GM12874 (cell line): ENCODE results near the gene KRTAP10-4.
"Not testable (repeated sequence)": the region's sequence is repeated elsewhere in the genome, so short reads cannot be mapped to it uniquely, and the experiment has no call there.

Source experiments
- TF ChIP-seq, protein P1 (sequence below): IDR thresholded peaks from 2 replicates; pipeline ENCODE4 v1.5.1; 2011; ENCODE audit warnings: low read depth, mild to moderate bottlenecking, control low read depth, low read length, moderate library complexity; ENCODE audit not compliant: insufficient read depth

The KRTAP10-4 gene

DNA sequence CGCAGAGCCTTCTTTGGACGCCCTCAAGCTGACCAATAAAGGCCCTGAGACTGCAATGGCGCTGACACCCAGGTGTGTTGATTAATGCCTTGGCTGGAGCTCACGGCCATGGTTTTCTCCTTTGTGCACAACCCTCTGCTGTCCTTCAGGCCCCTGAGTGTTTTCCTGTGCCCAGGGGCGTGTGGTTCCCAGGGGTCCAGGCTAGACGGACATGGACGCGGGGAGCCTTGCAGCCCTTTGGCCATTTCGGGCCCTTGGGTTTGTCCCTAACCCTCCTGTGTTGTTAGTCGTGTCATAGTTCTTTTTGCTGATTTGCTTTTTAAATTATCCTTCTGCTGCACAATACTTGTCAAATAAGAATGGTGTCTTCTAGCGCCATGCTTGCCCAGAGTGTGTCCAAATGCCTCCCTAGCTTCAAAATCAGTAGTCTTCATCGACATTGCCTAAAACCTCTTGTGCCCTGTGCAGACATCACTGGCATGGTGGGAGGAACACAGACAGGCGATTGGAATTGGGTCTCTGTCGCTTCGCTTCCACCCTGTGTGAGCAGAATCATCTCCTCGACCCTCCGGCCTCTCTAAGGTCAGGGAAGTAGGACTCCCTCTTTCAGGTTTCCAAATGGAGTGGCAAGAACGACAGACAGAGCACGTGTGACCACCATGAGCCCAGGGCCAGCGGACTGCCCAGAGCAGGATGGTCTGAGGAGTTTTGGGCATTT lies 1.9 kb downstream of the KRTAP10-4 start:
- TF ChIP-seq, protein P1, sequence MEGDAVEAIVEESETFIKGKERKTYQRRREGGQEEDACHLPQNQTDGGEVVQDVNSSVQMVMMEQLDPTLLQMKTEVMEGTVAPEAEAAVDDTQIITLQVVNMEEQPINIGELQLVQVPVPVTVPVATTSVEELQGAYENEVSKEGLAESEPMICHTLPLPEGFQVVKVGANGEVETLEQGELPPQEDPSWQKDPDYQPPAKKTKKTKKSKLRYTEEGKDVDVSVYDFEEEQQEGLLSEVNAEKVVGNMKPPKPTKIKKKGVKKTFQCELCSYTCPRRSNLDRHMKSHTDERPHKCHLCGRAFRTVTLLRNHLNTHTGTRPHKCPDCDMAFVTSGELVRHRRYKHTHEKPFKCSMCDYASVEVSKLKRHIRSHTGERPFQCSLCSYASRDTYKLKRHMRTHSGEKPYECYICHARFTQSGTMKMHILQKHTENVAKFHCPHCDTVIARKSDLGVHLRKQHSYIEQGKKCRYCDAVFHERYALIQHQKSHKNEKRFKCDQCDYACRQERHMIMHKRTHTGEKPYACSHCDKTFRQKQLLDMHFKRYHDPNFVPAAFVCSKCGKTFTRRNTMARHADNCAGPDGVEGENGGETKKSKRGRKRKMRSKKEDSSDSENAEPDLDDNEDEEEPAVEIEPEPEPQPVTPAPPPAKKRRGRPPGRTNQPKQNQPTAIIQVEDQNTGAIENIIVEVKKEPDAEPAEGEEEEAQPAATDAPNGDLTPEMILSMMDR = no peak

DNA sequence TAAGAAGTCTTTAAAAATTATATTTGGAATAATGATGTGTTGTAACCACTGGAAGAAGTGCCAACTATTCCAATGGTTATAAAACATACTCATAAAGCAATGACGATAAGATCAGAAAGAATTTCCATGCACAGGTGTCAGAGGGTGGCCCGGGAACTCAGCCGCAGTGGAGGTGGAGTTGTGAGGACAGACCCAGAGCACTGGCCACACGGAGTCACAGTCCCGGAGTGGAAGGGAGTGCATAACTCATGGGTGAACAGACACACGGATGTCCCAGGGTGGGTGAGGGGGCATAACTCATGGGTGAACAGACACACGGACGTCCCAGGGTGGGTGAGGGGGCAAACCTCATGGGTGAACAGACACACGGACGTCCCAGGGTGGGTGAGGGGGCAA lies 2.5 kb downstream of the KRTAP10-4 start:
- TF ChIP-seq, protein P1 = no peak

DNA sequence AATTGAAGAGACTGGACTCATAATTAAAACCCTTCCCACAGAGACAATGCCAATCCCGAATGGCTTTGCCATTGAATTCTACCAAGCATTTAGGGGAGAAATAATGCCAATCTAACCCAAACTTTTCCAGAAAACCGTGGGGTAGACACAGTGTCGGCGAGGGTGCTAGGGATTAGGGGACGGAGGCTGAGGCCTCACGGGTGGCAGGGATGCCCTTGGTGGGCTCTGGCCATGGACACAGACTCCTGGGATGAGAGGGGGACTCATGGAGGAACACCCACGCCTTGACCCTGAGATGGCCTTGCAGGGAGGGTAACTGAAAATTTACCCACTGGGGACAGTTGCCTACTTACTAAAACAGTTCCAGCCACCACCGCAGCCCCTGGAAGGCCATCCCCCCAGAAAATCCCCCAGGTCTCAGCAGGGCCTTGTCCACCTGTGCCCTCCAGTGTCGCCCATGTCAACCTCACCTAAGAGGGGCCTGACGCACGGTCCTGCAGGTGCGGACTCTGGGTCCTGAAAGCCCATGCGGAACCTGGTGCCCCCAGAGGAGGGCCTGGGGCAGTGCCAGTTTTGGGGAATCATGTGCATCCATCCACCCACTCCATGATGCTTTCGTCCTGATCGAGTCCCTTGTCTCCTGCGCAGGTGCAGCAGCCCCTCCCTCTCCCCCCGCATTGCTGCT lies 5.0 kb downstream of the KRTAP10-4 start:
- TF ChIP-seq, protein P1 = no peak

DNA sequence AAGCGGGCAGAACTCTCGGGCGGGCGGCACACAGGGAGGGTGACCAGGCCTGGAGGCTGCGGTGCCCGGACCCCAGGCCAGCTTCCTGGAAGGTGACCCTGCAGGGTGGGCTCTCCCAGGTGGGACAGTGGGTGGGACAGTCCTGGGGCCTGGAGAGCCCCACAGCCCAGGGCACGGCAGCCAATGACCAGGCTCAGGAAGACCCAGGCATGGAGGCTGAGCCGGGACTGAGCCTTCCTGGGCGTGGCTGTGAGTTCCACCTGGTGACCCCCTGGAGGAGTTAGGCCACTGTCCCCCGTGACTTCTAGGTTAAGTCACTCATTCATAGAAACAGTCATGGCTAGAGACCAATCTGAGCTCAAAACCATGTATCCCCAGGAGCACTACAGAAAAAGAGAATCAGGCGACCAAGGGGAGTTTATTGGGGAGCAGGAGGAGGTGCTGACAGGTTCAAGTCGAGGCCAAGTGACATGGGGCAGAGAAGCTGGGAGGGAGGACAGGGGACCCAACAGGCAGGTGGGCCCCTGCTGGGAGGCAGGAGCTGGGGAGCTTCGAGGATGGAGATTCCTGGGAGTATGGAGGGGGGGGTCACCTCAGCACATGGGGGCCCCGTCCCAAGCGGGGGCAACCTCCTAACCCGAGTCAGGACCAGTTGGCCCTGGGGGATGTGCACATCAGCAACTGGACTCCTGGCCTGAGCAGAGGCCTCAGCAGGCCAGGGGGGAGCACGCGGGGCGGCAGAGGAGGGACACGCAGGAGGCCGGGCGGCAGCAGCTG lies 5.7 kb downstream of the KRTAP10-4 start:
- TF ChIP-seq, protein P1 = no peak

DNA sequence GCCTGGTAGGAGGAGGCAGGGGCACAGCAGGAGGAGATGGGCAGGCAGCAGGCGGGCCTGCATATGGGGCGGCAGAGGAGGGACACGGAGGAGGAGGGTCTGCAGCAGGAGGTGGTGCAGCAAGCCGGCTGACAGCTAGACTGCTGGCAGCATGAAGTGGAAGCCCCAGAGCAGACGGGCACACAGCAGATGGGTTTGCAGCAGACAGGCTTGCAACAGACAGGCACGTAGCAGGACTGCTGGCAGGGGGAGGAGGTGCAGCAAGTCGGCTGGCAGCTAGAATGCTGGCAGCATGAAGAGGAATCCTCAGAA lies 6.3 kb downstream of the KRTAP10-4 start:
- TF ChIP-seq, protein P1 = no peak

DNA sequence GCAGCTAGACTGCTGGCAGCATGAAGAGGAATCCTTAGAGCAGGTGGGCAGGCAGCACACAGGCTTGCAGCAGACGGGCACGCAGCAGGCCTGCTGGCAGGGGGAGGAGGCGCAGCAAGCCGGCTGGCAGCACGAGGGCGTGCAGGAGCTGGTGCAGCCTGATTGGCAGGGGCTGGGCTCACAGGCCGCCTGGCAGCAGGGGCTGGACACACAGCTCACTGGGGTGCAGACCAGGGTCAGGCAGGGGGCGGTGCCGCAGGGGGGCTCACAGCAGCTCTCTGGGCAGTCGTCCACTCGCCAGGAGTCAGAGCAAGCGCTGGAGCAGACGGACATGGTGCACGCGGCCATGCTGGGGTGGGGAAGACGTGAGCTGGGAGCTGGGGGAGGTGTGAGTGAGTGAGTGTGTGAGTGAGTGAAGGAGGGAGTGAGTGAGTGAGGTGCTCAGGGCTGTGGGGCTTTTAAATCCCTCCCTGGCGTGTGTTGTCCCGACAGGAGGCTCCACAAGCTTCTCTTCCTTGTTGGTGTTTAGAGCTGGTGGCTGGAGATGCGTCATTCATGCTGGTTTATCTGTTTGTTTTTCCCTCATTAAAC lies 6.8 kb downstream of the KRTAP10-4 start, which contains the start of gene KRTAP10-5:
Gene KRTAP10-5, minus strand, starts transcription at position 374 of the 591 bp plus-strand sequence. Its CDS starts 26 bp downstream, at position 348.
- TF ChIP-seq, protein P1 = not testable (repeated sequence)

DNA sequence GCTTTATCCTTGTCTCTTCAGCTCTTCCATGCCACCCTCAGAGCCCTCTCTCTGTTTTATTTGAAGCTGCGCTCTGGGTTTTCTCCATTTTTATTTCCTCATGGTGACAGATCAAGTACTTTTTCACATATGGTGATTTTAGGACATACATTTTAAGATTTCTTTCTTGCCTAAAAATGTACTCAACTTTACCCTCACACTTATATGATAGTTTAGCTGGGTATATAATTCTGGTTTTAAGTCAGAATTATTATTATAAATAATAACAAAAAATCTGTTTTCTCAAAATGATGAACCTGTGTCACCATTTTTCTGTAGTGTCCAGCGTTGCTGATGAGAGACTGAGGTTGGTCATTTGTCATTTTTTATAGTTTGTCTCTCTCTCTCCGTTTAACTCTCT lies 7.6 kb downstream of the KRTAP10-4 start:
- TF ChIP-seq, protein P1 = no peak
